Breast epithelium (tissue), 4 donors: ENCODE data around the gene PDX1. TPM values are rescaled to one million over a fixed set of nuclear protein-coding genes. Genes with fewer than 3 reads are reported as not detected.

ENCODE experiments used
- DNase-seq, 2 donors: peaks; one replicate each; pipeline ENCODE4 v3.0.0-alpha.2; 2019; ENCODE audit warnings: low spot score in 2 of 2
- H3K27ac ChIP-seq, 2 donors: fragments of 200-600 bp; sonication (generic) in 1 of 2; one replicate each; pipeline ENCODE4 v1.5.1; 2016 to 2019; ENCODE audit warnings: mild to moderate bottlenecking in 1 of 2
- H3K27me3 ChIP-seq, 2 donors: fragments of 200-600 bp; sonication (generic) in 1 of 2; one replicate each; pipeline versions ENCODE4 v1.5.1 to v1.6.0; 2017 to 2019; ENCODE audit warnings: control low read depth in 1 of 2, mild to moderate bottlenecking in 1 of 2
- H3K36me3 ChIP-seq: fragments of 200-600 bp; one replicate; pipeline ENCODE4 v1.5.1; 2019
- H3K4me1 ChIP-seq, 2 donors: fragments of 200-600 bp; sonication (generic); one replicate each; pipeline ENCODE4 v1.5.1; 2016 to 2019; ENCODE audit warnings: control low read depth in 1 of 2
- H3K4me3 ChIP-seq, 3 donors: fragments of 200-600 bp; sonication (generic); 1 replicate in 2 of 3; 2 replicates in 1 of 3; pipeline ENCODE4 v1.5.1; 2016 to 2019; ENCODE audit warnings: mild to moderate bottlenecking in 3 of 3, moderate library complexity in 2 of 3
- H3K9me3 ChIP-seq, 2 donors: fragments of 200-600 bp; sonication (generic) in 1 of 2; one replicate each; pipeline ENCODE4 v1.5.1; 2016 to 2019; ENCODE audit warnings: control low read depth in 1 of 2
- CTCF ChIP-seq, 3 donors: fragments of 450-650 bp; IDR thresholded peaks; one replicate each; pipeline ENCODE4 v1.5.1; 2016 to 2017; ENCODE audit warnings: antibody characterized with exemption in 3 of 3, mild to moderate bottlenecking in 3 of 3, moderate library complexity in 3 of 3
- POLR2A ChIP-seq: fragments of 450-650 bp; IDR thresholded peaks from one replicate; pipeline ENCODE4 v1.6.1; 2016; ENCODE audit warnings: antibody characterized with exemption, mild to moderate bottlenecking, moderate library complexity
- POLR2AphosphoS5 ChIP-seq, 3 donors: sonication (generic); formaldehyde crosslinking; IDR thresholded peaks; one replicate each; pipeline ENCODE4 v1.6.1; 2017; ENCODE audit warnings: antibody characterized with exemption in 3 of 3
- intact Hi-C: fragments of 100-400 bp; cut with DNase I; formaldehyde crosslinking; loops from one replicate; pipeline ENCODE4 v1.15.1; 2023; ENCODE audit warnings: low total_unique reads
- total RNA-seq, 3 donors: library from RNA; depleted of rRNA; stranded (reverse); fragments of >200 nt; gene quantifications; one replicate each; pipeline ENCODE4 v1.1.0, GENCODE V29; 2016

PDX1 gene
- total RNA-seq, 3 donors from 2014 or later = not detected

DNA sequence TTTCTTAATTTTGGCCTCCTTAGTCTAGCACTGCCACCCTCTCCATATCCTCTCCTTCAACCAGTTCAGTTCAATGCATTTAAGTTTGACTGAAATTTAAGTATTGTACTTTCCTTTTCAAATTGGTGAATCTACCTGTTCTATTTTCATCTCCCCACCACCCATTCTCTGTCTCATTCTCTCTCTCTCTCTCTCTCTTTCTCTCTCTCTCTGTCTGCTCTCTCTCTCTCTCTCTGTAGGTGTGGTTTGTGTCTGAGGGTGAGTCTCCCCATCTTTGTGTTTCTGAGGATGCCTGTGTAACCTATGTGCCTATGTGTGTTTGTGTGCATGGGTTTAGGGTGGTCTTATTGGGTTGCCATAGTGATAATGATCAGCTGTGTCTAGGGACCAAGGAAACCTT lies 10.1 kb downstream of the PDX1 start:
- Histone ChIP-seq H3K4me1 (no peaks in the 10 kb centered on the region), H3K4me3 (no peak overlapping the region), H3K27ac (no peak overlapping the region), H3K27me3 (peaks cover 0 to 68% of the 10 kb centered on the region in 2 donors), H3K36me3 (no peaks in the 10 kb centered on the region), H3K9me3 (no peaks in the 10 kb centered on the region)
- no peak for TF ChIP-seq POLR2A
- no peak for TF ChIP-seq POLR2AphosphoS5 (IDR thresholded peaks at IDR 0.05)
- TF ChIP-seq CTCF (IDR thresholded peaks at IDR 0.05) = no peak
- intact Hi-C loops = no loop called here
- no peak for DNase-seq

GRCh38 chr13:27933118-27933517 lies 13.3 kb downstream of the PDX1 start:
- Histone ChIP-seq H3K27ac (no peak overlapping the region), H3K36me3 (no peaks in the 10 kb centered on the region), H3K4me1 (no peaks in the 10 kb centered on the region), H3K27me3 (peaks cover 0 to 35% of the 10 kb centered on the region in 2 donors), H3K4me3 (no peak overlapping the region), H3K9me3 (no peaks in the 10 kb centered on the region)
- no peak for TF ChIP-seq POLR2A
- TF ChIP-seq CTCF (IDR thresholded peaks at IDR 0.05) = no peak
- no peak for TF ChIP-seq POLR2AphosphoS5 (IDR thresholded peaks at IDR 0.05)
- no peak for DNase-seq
- intact Hi-C loops = no loop called here

DNA sequence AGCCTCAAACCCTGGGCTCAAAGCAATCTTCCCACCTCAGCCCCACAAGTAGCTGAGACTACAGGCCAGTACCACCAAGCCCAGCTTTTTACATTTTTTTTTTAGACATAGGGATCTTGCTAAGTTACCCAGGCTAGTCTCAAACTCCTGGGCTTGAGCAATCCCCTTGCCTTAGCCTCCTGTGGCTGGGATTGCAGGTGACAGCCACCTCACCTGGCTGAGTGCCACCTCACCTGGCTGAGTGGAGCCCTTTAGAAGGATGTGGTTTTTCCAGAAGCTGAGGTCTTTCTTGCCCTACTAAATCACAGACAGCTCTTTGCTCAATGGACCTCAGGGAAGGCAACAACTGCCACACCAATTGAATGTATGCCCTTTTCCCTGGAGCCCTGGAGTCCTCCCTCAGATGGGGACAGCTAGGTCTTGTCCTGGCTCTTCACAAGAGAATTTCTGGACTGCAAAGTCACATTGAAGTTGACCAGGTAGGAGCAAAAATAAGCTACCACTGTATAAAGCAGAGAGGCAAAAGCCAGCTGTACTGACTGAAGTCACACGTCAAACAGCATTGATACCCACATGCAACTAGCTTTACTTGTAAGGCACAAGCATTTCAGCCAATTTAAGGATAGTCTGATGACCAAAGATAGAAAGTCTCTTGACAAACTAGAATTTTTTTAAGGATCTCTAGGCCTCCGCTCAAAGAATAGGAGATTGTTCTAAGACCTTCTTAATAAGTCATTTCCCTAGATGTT lies 14.0 kb downstream of the PDX1 start:
- no peaks in the 10 kb centered on the region for H3K9me3 ChIP-seq
- no peaks in the 10 kb centered on the region for H3K36me3 ChIP-seq
- no peak overlapping the region for H3K27ac ChIP-seq
- TF ChIP-seq CTCF (IDR thresholded peaks at IDR 0.05) = no peak
- no peak for TF ChIP-seq POLR2AphosphoS5 (IDR thresholded peaks at IDR 0.05)
- no peak for TF ChIP-seq POLR2A
- H3K4me1 ChIP-seq = no peaks in the 10 kb centered on the region
- no peak for DNase-seq
- H3K4me3 ChIP-seq = no peak overlapping the region
- intact Hi-C loops = no loop called here
- peaks cover 0 to 29% of the 10 kb centered on the region in 2 donors for H3K27me3 ChIP-seq

DNA sequence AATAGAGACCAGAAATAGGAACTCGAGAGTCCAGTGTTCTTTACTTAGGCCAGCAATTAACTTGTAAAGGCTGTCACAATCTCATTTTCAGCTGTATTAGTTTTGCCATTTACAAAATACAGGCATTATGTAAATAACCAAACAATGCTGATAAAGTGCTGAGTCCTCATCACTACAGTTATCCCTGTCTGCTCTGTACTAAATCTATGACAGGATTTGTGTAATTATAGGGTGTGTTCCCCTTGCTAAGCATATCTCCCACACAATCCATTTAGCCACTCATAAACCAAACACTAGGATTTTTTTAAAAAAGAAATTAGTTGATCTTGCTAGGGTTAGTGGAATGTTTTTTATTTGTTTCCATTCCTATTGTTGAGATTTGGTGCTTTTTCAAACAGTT lies 23.2 kb downstream of the PDX1 start:
- no peak for TF ChIP-seq CTCF (IDR thresholded peaks at IDR 0.05)
- TF ChIP-seq POLR2A = no peak
- TF ChIP-seq POLR2AphosphoS5 (IDR thresholded peaks at IDR 0.05) = no peak
- Histone ChIP-seq H3K36me3 (no peaks in the 10 kb centered on the region), H3K4me1 (no peaks in the 10 kb centered on the region), H3K4me3 (no peak overlapping the region), H3K27ac (no peak overlapping the region), H3K9me3 (peaks cover 6 to 16% of the 10 kb centered on the region in 2 donors), H3K27me3 (no peaks in the 10 kb centered on the region)
- intact Hi-C loops = no loop called here
- DNase-seq = no peak

DNA sequence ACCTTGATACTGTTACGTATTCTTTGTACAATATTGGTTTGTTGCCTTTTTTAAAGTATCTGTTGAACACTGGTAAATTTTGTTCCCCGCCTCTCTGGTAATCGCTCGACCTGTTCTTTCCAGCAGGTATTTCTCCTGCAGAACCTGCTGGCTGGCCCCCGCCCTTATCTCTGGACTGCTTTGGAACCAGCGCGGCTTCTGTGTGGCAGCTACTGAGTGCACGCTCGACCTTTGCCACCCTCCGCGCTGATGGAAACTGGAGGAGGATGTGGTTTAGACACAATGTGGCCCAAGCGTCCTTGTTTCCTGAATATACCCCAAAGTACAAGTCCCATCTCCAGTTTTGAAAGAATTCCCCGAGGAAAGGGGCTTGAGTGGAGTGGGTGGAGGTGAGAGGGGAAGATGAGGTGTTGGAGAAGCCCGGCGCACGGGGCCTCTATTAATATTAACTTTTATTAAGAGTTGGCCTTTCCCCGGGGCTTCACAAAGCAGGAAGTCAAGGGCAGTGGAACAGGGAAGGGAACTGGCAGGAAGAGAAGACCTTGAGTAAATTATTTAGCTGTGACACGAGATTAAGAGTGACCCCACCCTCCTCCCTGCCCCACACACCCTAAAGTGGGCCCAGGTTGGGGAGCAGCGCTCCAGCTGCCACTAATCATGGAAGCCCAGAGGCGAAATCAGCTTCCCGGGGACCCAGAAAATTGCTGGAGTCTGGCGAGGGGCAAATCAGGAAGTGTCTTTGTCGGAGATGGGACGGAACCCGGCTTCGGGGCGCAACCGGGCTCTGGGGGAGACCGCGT lies 33.3 kb downstream of the PDX1 start:
- H3K27ac ChIP-seq = no peak overlapping the region
- intact Hi-C loops = no loop called here
- peak overlapping the region; percentile 32 to 63 (median 48) for H3K4me3 ChIP-seq
- TF ChIP-seq CTCF (IDR thresholded peaks at IDR 0.05) = no peak
- H3K36me3 ChIP-seq = no peaks in the 10 kb centered on the region
- peaks cover 0 to 55% of the 10 kb centered on the region in 2 donors for H3K27me3 ChIP-seq
- no peaks in the 10 kb centered on the region for H3K4me1 ChIP-seq
- H3K9me3 ChIP-seq = no peaks in the 10 kb centered on the region
- DNase-seq = no peak
